Measurements from ENCODE around the gene ANKRD42.

DNA sequence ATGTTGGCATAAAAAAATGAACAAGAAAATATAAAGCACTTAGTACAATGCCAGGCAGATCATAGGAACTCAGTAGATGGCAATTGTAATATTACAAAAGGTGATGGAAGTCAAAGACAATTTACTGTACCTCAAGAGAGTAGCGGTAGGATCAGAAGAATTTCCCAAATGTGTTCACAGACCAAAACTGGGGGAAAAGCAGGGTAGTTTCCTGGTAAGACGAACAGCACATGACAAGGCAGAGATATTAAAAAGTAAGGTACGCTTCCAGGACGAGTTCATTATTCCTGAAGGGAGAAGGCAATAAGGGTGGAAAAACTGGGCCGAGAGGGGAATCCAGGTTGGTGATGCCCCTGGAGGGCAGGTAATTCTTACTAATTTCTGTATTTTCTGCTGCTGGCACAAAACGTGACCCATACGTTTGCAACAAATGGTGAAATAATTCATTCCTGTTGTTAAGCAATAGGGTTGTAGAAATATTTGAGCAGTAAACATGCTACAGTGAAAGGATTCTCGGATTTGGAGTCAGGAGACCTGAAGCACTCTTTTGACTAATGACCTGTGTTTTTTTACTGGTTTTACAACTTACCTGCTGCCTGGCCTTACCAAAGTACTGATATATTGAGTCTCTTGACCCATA lies 786 bp upstream of the ANKRD42 start:
- TF ChIP-seq, protein P1, sequence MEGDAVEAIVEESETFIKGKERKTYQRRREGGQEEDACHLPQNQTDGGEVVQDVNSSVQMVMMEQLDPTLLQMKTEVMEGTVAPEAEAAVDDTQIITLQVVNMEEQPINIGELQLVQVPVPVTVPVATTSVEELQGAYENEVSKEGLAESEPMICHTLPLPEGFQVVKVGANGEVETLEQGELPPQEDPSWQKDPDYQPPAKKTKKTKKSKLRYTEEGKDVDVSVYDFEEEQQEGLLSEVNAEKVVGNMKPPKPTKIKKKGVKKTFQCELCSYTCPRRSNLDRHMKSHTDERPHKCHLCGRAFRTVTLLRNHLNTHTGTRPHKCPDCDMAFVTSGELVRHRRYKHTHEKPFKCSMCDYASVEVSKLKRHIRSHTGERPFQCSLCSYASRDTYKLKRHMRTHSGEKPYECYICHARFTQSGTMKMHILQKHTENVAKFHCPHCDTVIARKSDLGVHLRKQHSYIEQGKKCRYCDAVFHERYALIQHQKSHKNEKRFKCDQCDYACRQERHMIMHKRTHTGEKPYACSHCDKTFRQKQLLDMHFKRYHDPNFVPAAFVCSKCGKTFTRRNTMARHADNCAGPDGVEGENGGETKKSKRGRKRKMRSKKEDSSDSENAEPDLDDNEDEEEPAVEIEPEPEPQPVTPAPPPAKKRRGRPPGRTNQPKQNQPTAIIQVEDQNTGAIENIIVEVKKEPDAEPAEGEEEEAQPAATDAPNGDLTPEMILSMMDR (IDR thresholded peaks at IDR 0.05) = no peak
- no peak for TF ChIP-seq POLR2A (IDR thresholded peaks at IDR 0.05)

Data from right lobe of liver (tissue), 4 donors.